ENCODE measurements around the gene MRPS12.
"Not testable (repeated sequence)": the region's sequence is repeated elsewhere in the genome, so short reads cannot be mapped to it uniquely, and the experiment has no call there.

Gene MRPS12

GRCh38 chr19:38930776-38931520, at the start of gene MRPS12:
Gene MRPS12, plus strand, starts transcription at chr19:38930944. Its CDS starts 351 bp downstream, at chr19:38931295.
- peak; percentile 97 for DNase-seq

- no peak for DNase-seq
These were observed 47.5 kb upstream of the MRPS12 start for GRCh38 chr19:38883286-38883685.

DNA sequence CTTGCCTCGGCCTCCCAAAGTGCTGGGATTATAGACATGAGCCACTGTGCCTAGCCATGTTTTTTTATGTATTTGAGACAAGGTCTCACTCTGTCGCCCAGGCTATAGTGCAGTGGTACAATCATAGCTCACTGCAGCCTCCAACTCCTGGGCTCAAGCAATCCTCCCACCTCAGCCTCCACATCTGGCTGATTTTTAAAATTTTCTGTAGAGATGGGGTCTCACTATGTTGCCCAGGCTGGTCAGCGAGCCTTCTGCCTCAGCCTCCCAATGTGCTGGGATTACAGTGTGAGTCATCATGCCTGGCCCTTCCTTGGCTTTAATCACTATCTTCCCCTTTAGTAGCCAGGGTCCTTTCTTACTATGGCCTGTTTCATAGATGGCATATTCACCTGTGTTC, 46.1 kb upstream of the MRPS12 start:
- DNase-seq = not testable (repeated sequence)

DNA sequence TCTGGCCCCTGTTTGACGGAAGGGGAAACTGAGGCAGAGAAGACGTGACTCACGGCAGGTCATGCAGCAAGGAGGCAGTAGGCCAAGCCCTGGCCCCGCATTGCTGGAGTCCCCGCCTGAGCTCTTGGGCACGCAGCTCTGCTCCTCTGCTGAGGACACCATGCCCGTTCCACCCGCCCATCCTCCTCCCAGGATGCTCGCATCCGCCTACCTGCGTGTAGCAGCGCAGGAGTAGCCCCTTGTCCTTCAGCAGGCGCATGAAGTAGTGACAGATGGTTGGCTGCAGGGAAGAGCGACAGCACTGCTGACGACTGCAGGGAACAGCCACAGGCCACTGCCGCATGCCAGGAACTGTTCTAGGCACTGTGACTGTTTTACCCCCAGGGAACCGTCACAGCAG, 41.9 kb upstream of the MRPS12 start:
- no peak for DNase-seq

- no peak for DNase-seq
These were observed 40.9 kb upstream of the MRPS12 start for GRCh38 chr19:38889803-38890202.

- DNase-seq = no peak
These were observed 40.1 kb upstream of the MRPS12 start for GRCh38 chr19:38890686-38891085.

DNA sequence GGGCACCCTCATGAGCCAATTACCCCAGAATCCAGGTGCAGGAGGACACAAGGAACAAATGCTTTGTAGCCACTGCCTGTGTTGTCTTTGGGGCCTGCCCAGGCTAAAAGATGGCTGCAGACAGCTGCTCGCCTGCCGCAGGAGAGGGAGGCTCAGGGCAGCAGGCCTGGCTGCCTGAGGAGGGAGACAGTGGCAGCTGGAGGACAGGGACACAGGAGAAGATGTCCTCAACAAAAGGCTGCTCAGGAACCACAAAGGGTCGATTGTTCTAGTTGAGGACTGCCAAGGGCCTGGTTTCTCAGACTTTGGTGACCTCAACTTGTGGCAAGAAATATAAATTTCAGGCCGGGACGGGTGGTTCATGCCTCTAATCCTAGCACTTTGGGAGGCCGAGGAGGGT, 39.0 kb upstream of the MRPS12 start:
- no peak for DNase-seq

GRCh38 chr19:38892841-38893240, 37.9 kb upstream of the MRPS12 start:
- no peak for DNase-seq

DNA sequence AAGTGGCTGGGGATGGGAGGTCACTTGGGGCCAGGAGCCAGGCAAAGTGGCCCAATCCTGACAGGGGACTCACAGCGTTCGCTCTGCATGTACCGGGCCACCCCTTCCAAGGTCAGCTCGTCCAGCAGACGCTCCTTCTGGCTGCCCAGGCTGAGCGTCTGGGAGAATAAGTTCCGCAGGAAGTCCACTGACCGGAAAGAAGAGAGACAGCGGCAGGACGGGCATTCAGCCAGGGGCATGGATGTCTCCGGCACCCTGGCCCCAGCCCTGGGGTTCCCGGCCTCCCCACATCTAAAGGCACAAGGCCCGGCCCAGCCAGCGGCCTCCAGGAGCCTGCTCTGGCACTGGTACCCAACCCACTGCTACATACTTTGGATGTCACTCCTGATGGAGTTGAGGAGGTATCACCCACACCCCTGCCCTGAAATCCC, 37.4 kb upstream of the MRPS12 start:
- no peak for DNase-seq

DNA sequence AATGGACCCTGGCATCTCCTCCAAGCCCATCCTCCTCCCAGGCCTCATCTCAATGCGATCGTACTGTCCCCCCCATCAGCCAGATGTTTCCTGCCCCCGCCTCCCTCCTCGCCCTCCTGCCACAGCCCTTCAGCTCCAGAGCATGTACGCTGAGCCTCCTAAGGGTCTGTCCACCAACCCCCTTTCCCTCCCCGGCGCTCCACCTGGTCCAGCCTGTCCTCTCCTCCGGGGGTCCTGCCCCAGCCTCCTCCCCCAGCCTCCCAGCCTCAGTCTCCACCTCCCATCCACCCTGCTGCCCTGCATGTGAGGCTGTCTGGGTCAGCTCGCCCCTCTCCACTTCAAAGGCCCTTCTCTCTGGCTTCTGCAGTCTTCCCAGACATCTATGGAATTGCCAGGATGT, 35.8 kb upstream of the MRPS12 start:
- no peak for DNase-seq

- no peak for DNase-seq
These were observed 31.8 kb upstream of the MRPS12 start for GRCh38 chr19:38898788-38899446.

DNA sequence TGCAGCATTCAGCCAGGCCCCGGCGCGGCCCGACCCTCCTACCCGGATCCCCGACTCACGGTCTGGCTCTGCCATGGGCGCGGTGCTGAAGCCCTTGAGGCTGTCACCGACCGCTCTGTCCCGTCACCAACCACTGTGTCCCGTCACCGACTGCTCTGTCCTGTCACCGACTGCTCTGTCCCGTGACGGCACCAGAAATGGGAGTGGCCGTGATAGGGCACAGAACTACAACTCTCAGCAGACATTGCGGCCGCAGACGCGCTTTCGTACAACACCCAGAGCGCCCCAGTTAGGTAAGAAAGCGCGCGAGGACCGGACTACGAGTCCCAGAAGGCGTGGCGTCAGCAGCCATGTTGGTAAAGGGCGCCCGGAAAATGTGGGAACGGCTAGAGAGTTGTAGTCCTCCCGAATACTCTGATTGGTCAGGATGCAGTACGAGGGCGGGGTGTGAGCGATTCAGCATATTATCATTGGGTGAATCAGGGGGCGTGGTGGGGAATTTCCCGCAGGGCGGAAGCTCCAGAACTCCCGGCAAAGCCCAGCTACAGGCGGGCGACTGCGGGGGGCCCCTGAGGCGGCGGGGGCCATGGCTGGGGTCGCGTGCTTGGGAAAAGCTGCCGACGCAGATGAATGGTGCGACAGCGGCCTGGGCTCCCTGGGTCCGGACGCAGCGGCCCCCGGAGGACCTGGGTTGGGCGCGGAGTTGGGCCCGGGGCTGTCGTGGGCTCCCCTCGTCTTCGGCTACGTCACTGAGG, 31.1 kb upstream of the MRPS12 start, which contains the start of the genes NFKBIB and SIRT2:
Gene NFKBIB (plus strand): TSS at position 523 of the 755 bp plus-strand sequence. CDS start 64 bp downstream, at position 587.
Gene SIRT2 (minus strand): TSS at position 172 of the 755 bp plus-strand sequence. CDS start 97 bp downstream, at position 75.
- peak; percentile 100 for DNase-seq

- DNase-seq = peak; percentile 90
These were observed 30.5 kb upstream of the MRPS12 start for GRCh38 chr19:38900202-38900629.

DNA sequence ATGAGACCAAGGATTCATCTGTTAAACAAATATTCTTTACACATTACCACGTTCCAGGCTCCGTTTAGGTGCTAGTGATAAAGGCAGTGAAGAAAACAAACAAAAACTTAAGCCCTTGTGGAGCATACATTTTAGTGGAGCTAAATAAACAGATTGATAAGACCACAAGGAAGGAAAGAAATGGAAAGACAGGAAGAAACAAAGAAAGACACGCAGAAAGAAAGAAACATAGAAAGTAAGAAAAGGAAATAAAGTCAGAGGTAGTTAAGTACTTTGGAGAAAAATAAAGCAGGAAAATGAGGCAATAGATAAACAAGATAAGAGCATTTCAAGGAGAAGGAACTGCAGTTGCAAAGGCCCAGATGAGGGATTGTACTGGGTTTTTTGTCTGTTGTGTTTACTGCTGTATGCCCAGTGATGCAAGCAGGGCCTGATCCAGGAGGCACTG, 30.0 kb upstream of the MRPS12 start:
- no peak for DNase-seq

- no peak for DNase-seq
These were observed 29.1 kb upstream of the MRPS12 start for GRCh38 chr19:38901683-38902082.

DNA sequence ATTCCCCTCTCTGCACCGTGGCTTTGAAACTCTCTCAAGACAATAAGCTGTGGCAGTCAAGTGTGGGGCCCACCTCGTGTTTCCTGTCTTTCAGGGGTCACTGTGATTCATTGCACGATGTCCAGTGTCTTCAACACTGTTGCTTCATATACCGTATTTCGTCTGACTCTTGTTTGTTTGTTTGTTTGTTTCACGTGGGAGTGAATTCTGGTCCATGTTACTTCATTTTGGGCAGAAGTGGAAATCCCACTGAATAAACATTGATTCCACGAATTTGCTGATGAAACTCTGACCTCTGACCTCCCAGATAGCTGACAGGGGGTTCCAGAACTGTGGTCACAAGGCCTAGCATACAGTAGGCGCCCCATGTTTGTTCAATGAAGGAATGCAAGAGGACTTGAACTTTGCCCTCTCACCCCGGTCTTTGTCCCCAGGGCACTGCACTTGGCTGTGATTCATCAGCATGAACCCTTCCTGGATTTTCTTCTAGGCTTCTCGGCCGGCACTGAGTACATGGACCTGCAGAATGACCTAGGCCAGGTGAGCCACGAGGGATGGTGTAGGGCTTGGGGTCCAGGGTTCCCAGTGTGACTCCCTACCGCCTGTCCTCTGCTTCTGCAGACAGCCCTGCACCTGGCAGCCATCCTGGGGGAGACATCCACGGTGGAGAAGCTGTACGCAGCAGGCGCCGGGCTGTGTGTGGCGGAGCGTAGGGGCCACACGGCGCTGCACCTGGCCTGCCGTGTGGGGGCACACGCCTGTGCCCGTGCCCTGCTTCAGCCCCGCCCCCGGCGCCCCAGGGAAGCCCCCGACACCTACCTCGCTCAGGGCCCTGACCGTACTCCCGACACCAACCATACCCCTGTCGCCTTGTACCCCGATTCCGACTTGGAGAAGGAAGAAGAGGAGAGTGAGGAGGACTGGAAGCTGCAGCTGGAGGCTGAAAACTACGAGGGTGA, 25.9 kb upstream of the MRPS12 start:
- DNase-seq = no peak

DNA sequence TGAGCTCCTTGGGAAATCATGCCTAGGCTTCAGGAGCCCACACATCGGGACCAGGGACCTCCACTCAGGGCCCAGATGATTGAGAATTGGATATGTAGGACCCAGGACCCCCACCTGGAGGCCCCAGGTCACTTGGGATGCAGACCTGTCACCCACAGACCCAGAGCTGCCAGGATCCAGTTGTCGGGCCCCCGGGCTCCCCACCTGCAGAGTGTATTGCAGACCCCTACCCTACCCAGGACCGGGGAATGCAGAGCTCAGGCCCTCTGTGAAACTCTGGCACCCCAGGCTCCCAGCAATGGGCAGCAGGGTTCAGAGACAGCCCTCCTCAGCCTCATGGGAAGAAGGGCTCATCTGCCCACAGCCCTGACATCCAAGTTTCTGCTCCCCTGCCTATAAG, 25.1 kb upstream of the MRPS12 start:
- no peak for DNase-seq

DNA sequence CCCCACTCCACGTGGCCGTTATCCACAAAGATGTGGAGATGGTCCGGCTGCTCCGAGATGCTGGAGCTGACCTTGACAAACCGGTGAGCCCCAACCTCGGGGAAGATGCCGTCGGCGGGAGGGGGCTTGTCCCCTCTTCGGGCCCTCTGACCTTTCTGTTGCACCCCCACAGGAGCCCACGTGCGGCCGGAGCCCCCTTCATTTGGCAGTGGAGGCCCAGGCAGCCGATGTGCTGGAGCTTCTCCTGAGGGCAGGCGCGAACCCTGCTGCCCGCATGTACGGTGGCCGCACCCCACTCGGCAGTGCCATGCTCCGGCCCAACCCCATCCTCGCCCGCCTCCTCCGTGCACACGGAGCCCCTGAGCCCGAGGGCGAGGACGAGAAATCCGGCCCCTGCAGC, 23.5 kb upstream of the MRPS12 start:
- no peak for DNase-seq

GRCh38 chr19:38907670-38908069, 23.1 kb upstream of the MRPS12 start:
- no peak for DNase-seq

GRCh38 chr19:38908911-38909310, 21.8 kb upstream of the MRPS12 start:
- no peak for DNase-seq

DNA sequence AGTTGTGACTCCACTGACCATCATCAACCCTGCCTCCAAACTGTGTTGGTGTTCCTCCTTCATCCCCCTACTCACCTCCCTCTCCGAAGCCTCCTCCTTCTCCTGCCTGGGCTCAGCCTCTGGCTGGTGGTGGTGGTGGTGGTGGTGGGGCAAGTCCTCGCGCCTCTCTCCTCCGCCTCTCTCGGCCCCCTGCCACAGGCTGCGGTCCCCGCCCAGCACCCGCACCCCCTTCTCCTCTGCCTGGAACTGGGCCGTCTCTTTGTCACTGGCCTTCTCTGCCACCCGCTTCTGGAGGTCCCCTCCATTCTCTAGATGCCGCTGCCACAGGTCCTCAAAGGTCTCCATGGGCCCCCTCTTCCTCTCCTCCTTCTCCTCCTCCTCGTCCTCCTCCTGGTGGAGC, 20.3 kb upstream of the MRPS12 start:
- DNase-seq = no peak

DNA sequence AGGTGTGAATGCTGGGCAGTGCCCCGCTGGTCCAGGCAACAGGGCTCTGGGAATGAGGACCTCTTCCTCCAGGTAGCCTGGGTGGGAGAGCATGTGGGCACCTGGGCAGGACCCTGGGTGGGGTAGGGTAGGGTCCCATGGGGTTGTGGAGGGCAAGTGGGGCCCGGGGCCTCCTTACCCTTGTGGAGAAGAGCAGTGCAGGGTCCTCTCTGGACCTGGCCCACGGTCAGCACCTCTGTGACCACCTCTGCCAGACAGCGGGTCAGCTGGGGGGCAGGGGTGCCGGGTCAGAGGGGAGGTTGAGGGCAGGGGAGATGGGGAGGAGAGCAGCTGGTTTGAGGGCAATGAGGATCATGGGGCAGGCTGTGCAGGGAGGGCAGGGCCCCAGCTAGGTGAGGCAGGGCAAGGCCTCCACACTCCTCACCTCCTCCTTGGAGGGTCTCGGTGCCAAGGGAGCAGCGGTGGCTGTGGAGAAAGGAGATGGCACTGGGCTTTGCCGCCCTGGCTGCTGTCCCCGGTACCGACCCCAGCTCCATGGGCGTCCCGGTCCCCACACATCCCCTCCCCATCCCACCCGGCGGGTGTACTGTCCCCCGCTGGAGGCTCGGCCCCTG, 19.2 kb upstream of the MRPS12 start:
- no peak for DNase-seq
